GM12892 (cell line): ENCODE data around the gene AVL9.

Source experiments
- POLR2A ChIP-seq: IDR thresholded peaks from 2 replicates; pipeline ENCODE4 v1.6.1; 2011; ENCODE audit warnings: low read depth, low read length, control low read depth
- POLR2AphosphoS5 ChIP-seq: IDR thresholded peaks from 2 replicates; pipeline ENCODE4 v1.6.1; 2011; ENCODE audit warnings: low read depth, low read length, control low read depth

DNA sequence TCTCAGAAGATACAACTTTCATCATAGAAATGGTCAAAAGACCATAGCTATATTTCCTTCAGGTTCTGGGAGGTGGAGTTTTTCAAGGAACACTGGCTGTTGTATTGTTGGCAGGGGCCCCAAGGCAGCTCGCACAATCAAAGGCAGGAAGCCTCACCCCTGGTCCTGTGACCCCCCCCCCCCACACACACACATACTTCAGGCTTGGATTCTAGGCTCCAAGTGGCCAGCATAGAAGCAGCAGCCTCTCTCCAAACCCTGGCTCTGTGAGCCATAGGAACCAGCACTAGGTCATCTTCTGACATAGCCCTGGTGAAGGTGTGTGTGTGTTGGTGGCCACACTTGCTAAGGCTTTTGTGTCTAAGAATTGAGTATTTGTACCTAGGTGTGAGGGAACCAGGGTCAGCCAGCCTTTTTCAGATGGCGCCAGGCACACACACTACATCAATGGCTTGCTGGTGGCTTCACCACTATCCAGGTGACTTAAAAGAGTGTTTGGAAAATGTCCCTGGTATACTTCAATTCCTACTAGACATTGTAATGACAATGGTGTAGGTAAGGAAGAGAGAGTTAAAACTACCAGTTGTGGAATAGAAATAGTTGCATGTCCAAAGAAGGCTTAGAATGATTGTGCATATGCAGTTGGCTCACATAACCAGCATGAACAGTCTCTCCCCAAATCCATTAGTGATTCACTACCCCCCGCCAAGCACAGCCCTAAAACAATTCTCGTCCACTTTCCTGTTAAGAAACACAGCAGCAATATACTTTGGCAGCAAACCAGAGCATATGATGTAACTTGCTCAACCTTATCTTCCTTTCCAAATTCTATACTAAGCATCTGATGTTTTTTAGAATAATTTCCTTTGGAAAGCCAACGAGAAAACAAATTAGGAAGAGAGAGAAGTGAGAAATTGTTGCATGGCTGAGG is 91.3 kb downstream of the AVL9 start:
- TF ChIP-seq POLR2AphosphoS5 = no peak
- TF ChIP-seq POLR2A = no peak
